Nephron (organoid): ENCODE measurements around the gene SERP2.
"Not testable (repeated sequence)": the region's sequence is repeated elsewhere in the genome, so short reads cannot be mapped to it uniquely, and the experiment has no call there.

Experiments
- H3K27ac Mint-ChIP-seq, 3 experiments: 2 replicates each; pipeline ENCODE4 v1.8.0; 2020; ENCODE audit warnings: mixed read lengths in 3 of 3, mild to moderate bottlenecking in 2 of 3, moderate library complexity in 1 of 3
- H3K27me3 Mint-ChIP-seq: 2 replicates; pipeline ENCODE4 v1.8.0; 2021; ENCODE audit warnings: low read depth, mild to moderate bottlenecking, moderate library complexity, mixed read lengths
- H3K36me3 Mint-ChIP-seq: 2 replicates; pipeline ENCODE4 v1.8.0; 2020; ENCODE audit warnings: low read depth, mixed read lengths
- H3K4me1 Mint-ChIP-seq: 2 replicates; pipeline ENCODE4 v1.8.0; 2020; ENCODE audit warnings: mixed read lengths
- H3K4me3 Mint-ChIP-seq, 3 experiments: 2 replicates each; pipeline ENCODE4 v1.8.0; 2020; ENCODE audit warnings: mild to moderate bottlenecking in 3 of 3, mixed read lengths in 3 of 3, moderate library complexity in 2 of 3
- H3K9me3 Mint-ChIP-seq: 2 replicates; pipeline ENCODE4 v1.8.0; 2020; ENCODE audit warnings: mixed read lengths
- CTCF ChIP-seq, 3 experiments: fragments of 200-600 bp; sonication (generic); IDR thresholded peaks; one replicate each; pipeline ENCODE4 v1.5.0; 2021; ENCODE audit warnings: antibody characterized with exemption in 3 of 3; ENCODE audit not compliant: unreplicated experiment in 3 of 3

SERP2 gene

DNA sequence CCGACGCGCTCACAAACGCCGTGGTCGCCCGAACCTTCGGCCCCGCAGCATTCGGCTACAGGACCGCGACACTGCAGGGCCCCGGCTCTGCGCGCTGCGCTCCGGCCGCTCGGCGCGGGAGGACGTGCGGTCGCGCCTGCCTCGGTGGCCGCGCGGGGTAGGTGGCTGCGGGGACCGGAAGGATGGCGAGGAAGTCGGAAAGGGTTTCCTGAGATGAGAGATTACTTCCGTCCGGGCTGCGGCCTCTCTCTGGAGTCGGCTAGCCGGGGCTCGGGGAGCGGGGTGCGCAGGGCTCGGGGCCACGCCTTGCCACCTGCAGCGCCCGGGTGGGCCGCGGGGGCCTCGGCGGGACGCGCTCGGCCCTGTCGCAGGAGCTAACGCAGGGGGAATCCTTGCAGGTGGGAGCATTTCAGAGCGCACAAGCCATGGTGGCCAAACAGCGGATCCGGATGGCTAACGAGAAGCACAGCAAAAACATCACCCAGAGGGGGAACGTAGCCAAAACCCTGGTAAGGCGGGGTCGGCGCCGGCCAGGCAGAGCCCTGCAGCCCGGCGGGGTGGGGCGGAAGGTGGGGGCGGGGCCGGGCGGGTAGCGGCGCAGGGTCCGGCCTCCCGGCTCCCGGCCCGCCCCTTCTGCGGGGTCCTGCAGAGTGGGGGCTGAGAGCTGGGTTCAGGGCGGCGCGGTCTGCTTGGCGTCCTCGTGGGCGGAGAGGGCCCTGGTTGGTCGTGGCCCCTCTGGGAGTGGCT lies at the start of gene SERP2:
Gene SERP2 (plus strand): TSS at position 224 of the 747 bp plus-strand sequence. CDS start 202 bp downstream, at position 426.
- Mint-ChIP-seq H3K9me3 (no peaks in the 10 kb centered on the region), H3K4me3 (peak within 1 kb of the TSS; percentile 79 to 87 (median 81)), H3K27ac (peak within 1 kb of the TSS; percentile 61 to 90 (median 66)), H3K36me3 (no peaks in the 10 kb centered on the region), H3K4me1 (peaks cover 29% of the 10 kb centered on the region), H3K27me3 (no peaks in the 10 kb centered on the region)
- no peak for TF ChIP-seq CTCF (IDR thresholded peaks at IDR 0.05; ENCODE audit: unreplicated experiment in 3 of 3)

- H3K4me1 Mint-ChIP-seq, result peaks cover 17% of the 10 kb centered on the region
- peaks cover 13% of the 10 kb centered on the region for H3K9me3 Mint-ChIP-seq
- peaks cover 12% of the 10 kb centered on the region for H3K27me3 Mint-ChIP-seq
- no peak overlapping the region for H3K4me3 Mint-ChIP-seq
- no peak for TF ChIP-seq CTCF (IDR thresholded peaks at IDR 0.05; ENCODE audit: unreplicated experiment in 3 of 3)
- H3K36me3 Mint-ChIP-seq, result peaks cover 4% of the 10 kb centered on the region
- no peak overlapping the region for H3K27ac Mint-ChIP-seq
Observed at GRCh38 chr13:44326961-44327360, 46.7 kb upstream of the SERP2 start.

DNA sequence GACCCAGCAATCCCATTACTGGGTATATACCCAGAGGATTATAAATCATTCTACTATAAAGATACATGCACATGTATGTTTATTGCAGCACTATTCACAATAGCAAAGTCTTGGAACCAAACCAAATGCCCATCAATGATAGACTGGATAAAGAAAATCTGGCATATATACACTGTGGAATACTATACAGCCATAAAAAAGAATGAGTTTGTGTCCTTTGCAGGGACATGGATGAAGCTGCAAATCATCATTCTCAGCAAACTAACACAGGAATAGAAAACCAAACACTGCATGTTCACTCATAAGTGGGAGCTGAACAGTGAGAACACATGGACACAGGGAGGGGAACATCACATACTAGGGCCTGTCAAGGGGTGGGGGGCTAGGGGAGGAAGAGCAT lies 44.6 kb upstream of the SERP2 start:
- H3K4me3 Mint-ChIP-seq, H3K36me3 Mint-ChIP-seq, H3K27ac Mint-ChIP-seq: not testable (repeated sequence)
- Mint-ChIP-seq H3K27me3 (peaks cover 12% of the 10 kb centered on the region), H3K9me3 (peaks cover 13% of the 10 kb centered on the region), H3K4me1 (peaks cover 34% of the 10 kb centered on the region)

DNA sequence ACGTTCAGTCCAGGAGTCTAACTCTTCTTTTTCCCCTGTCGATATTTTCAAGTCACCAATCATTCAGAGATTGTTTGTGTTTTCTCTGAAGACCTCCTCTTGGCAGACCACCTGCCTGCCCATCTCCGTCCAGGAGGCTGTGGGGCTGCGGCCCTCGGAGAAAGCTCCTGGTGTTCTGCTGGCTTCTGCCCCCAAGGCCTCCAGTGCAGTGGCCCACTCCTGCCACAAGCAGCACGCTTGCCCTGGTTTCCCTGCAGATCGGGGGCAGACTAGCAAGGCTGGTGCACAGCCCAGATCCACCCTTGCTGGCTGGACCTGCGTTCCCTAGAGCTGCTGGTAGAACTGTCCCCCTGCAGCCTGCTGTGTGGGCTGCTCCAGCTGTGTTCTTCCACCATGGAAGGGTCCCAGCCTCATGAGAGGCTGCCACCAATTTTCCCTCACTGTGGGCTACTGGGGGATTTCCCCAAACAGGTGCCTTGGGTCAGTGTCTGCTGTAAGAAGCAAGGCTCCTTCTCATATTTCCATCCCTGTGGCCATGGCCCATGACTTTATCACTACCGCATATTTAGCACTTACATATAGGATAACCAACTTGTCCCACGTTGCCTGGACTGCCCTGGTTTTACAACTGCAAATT lies 43.6 kb upstream of the SERP2 start:
- peaks cover 12% of the 10 kb centered on the region for H3K27me3 Mint-ChIP-seq
- no peak for TF ChIP-seq CTCF (IDR thresholded peaks at IDR 0.05; ENCODE audit: unreplicated experiment in 3 of 3)
- peaks cover 4% of the 10 kb centered on the region for H3K36me3 Mint-ChIP-seq
- peaks cover 13% of the 10 kb centered on the region for H3K9me3 Mint-ChIP-seq
- peaks cover 39% of the 10 kb centered on the region for H3K4me1 Mint-ChIP-seq
- H3K27ac Mint-ChIP-seq, result peak overlapping the region in 2 of 3 experiments; percentile 58 to 98
- H3K4me3 Mint-ChIP-seq, result no peak overlapping the region

DNA sequence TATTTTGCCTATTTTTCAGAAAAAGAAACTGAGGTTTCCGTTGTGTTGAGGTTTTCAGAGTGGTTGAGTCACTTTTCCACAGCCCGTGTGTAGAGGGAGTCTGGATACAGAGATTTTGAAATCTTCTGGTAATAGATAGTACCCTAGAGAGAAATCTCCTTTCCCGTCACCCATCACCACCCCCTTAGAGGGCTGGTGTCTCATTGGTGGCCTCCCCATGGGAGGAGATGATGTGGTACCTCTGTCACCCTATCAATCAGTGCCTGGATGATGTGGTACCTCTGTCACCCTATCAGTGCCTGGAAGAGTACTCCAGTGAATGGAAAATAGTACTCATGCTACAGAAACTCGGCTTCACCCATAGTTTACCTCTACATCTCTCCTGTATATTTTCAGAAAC lies 42.2 kb upstream of the SERP2 start:
- peaks cover 39% of the 10 kb centered on the region for H3K4me1 Mint-ChIP-seq
- H3K36me3 Mint-ChIP-seq, result peaks cover 4% of the 10 kb centered on the region
- peaks cover 13% of the 10 kb centered on the region for H3K9me3 Mint-ChIP-seq
- peak overlapping the region; percentile 96 to 98 (median 97) for H3K27ac Mint-ChIP-seq
- peaks cover 12% of the 10 kb centered on the region for H3K27me3 Mint-ChIP-seq
- peak overlapping the region in 2 of 3 experiments; percentile 7 to 15 for H3K4me3 Mint-ChIP-seq
- no peak for TF ChIP-seq CTCF (IDR thresholded peaks at IDR 0.05; ENCODE audit: unreplicated experiment in 3 of 3)

DNA sequence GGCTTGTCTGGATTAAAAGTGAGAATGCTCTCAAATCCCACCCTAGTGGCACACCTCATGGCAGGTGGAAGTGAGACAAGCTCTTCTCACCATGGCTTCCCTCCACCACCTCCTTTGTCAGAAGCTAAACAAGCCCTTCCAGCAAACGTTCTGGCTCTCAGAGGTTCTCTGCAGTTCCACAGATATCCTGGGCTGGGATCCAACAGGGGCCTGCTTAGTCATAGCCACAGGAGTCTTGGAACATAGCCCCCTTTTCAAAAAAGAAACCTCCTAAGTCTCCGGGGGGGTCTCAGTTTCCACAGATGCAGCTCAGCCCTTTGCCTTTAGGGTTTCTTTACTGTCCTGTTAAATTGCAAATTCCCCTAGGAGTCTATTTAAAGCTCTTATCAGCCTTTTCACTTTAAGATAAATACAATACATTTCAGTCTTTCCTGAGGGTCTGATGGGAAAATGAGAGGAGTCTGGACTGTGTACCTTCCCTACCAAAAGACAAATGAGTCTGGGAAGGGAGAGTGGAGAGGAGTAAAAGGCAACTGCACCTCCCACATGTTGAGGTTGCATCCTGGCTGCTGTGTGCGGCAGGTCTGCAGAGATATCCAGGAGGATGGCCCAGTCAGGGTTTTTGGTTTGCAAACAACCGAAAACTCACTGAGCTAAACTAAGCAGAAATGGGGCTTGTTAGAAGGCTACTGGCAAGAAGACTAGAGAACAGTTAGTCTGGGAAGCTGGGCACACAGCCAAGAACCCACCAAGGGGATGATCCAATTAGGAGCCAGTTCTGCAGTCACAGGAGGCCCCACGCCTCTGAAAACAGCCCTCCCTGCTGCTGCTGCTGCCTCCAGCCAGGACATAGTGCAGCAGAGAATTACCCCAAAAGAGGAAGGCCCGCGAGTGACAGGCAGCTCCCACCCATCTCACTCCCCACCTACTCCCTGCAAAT lies 41.4 kb upstream of the SERP2 start:
- Mint-ChIP-seq H3K27me3 (peaks cover 6% of the 10 kb centered on the region), H3K4me1 (peaks cover 39% of the 10 kb centered on the region), H3K4me3 (peak overlapping the region; percentile 5 to 15 (median 7)), H3K27ac (peak overlapping the region; percentile 96 to 98 (median 97)), H3K36me3 (peaks cover 2% of the 10 kb centered on the region), H3K9me3 (peaks cover 14% of the 10 kb centered on the region)
- TF ChIP-seq CTCF (IDR thresholded peaks at IDR 0.05; ENCODE audit: unreplicated experiment in 3 of 3), result no peak
